Activated CD8-positive, alpha-beta T cell treated with anti-CD3 and anti-CD28 coated beads for 36 hours (primary cell): ENCODE results near the gene CEP83. TPM values are rescaled to one million over a fixed set of nuclear protein-coding genes. Genes with fewer than 3 reads are reported as not detected.

Experiments
- ATAC-seq: fragments of 200-7000 bp; cut with Tn5 transposase; one replicate; pipeline ENCODE4 v1.10.0; 2021; ENCODE audit warnings: mild to moderate bottlenecking, moderate library complexity
- CTCF ChIA-PET: fragments of 350-600 bp; sonication (Branson Sonifier 250); formaldehyde crosslinking; loops from one replicate; lab custom pipeline; 2021; ENCODE audit warnings: antibody characterized with exemption; lab: Charles Lee
- POLR2A ChIA-PET: fragments of 350-600 bp; sonication (Branson Sonifier 250); formaldehyde crosslinking; loops from one replicate; lab custom pipeline; 2021; ENCODE audit warnings: antibody characterized with exemption; lab: Charles Lee
- DNase-seq: peaks from one replicate; pipeline ENCODE4 v3.0.0-alpha.2; 2020
- H3K27ac Mint-ChIP-seq: one replicate; pipeline ENCODE4 v1.8.0; 2021; ENCODE audit warnings: mild to moderate bottlenecking, mixed read lengths
- H3K27me3 Mint-ChIP-seq: one replicate; pipeline ENCODE4 v1.8.0; 2021; ENCODE audit warnings: mixed read lengths
- H3K36me3 Mint-ChIP-seq: one replicate; pipeline ENCODE4 v1.8.0; 2021; ENCODE audit warnings: low read depth, mixed read lengths
- H3K4me1 Mint-ChIP-seq: one replicate; pipeline ENCODE4 v1.8.0; 2021; ENCODE audit warnings: low read depth, mixed read lengths
- H3K4me3 Mint-ChIP-seq: one replicate; pipeline ENCODE4 v1.8.0; 2021; ENCODE audit warnings: mild to moderate bottlenecking, moderate library complexity, mixed read lengths
- H3K9me3 Mint-ChIP-seq: one replicate; pipeline ENCODE4 v1.8.0; 2021; ENCODE audit warnings: mixed read lengths
- intact Hi-C: fragments of 100-400 bp; cut with micrococcal nuclease; formaldehyde crosslinking; loops from one replicate; pipeline ENCODE4 v1.10.0; 2022
- total RNA-seq, 2 experiments: library from RNA; stranded (reverse); gene quantifications; one replicate each; pipeline ENCODE4 v1.2.3, GENCODE V29; 2021
- TF ChIP-seq, protein P1 (sequence below): fragments of 200-600 bp; IDR thresholded peaks from one replicate; pipeline ENCODE4 v1.8.0; 2022; ENCODE audit warnings: antibody characterized with exemption, mild to moderate bottlenecking

CEP83 gene
- total RNA-seq, 2 experiments from 2014 or later, result 23.5 to 26.5 TPM

DNA sequence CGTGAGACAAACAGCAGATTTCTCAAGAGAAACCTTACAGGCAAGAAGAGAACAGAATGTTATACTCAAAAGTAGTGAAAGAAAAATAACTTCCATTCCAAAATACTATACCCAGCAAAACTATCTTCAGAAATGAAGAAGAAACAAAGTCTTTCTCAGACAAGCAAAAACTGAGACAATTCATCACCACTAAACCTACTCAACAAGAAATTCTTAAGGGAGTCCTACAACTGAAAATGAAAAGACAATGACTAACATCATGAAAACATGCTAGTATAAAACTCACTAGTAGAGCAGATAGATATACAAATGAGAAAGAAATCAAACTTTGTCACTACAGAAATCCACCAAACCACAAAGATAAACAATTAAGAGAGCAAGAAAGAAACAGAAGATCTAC, 106.5 kb downstream of the CEP83 start:
- H3K9me3 Mint-ChIP-seq, result peaks cover 62% of the 10 kb centered on the region
- H3K27ac Mint-ChIP-seq, result no peak overlapping the region
- intact Hi-C loops, result no loop called here
- H3K36me3 Mint-ChIP-seq, result peaks cover 88% of the 10 kb centered on the region
- no peak overlapping the region for H3K4me3 Mint-ChIP-seq
- ChIA-PET CTCF (no interaction called here), POLR2A (no interaction called here)
- H3K27me3 Mint-ChIP-seq, result no peaks in the 10 kb centered on the region
- ATAC-seq (no peak), DNase-seq (no peak)
- TF ChIP-seq, protein P1, sequence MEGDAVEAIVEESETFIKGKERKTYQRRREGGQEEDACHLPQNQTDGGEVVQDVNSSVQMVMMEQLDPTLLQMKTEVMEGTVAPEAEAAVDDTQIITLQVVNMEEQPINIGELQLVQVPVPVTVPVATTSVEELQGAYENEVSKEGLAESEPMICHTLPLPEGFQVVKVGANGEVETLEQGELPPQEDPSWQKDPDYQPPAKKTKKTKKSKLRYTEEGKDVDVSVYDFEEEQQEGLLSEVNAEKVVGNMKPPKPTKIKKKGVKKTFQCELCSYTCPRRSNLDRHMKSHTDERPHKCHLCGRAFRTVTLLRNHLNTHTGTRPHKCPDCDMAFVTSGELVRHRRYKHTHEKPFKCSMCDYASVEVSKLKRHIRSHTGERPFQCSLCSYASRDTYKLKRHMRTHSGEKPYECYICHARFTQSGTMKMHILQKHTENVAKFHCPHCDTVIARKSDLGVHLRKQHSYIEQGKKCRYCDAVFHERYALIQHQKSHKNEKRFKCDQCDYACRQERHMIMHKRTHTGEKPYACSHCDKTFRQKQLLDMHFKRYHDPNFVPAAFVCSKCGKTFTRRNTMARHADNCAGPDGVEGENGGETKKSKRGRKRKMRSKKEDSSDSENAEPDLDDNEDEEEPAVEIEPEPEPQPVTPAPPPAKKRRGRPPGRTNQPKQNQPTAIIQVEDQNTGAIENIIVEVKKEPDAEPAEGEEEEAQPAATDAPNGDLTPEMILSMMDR, result no peak
- H3K4me1 Mint-ChIP-seq, result no peaks in the 10 kb centered on the region

GRCh38 chr12:94340573-94340972, 119.1 kb downstream of the CEP83 start:
- no peak overlapping the region for H3K27ac Mint-ChIP-seq

GRCh38 chr12:94338006-94338794, 121.5 kb downstream of the CEP83 start:
- H3K27ac Mint-ChIP-seq, result no peak overlapping the region
- DNase-seq (no peak), ATAC-seq (no peak)
- ChIA-PET CTCF (no interaction called here), POLR2A (no interaction called here)
- TF ChIP-seq, protein P1, result no peak
- H3K4me3 Mint-ChIP-seq, result no peak overlapping the region
- H3K36me3 Mint-ChIP-seq, result peaks cover 26% of the 10 kb centered on the region
- intact Hi-C loops, result no loop called here
- no peaks in the 10 kb centered on the region for H3K27me3 Mint-ChIP-seq
- H3K4me1 Mint-ChIP-seq, result no peaks in the 10 kb centered on the region
- H3K9me3 Mint-ChIP-seq, result no peaks in the 10 kb centered on the region

More at GRCh38 chr12:94340573-94340972, 119.1 kb downstream of the CEP83 start:
- Mint-ChIP-seq H3K36me3 (peaks cover 31% of the 10 kb centered on the region), H3K9me3 (peaks cover 1% of the 10 kb centered on the region), H3K4me3 (no peak overlapping the region), H3K27me3 (no peaks in the 10 kb centered on the region), H3K4me1 (no peaks in the 10 kb centered on the region)
- ChIA-PET CTCF (no interaction called here), POLR2A (no interaction called here)
- ATAC-seq, result no peak
- intact Hi-C loops, result no loop called here
- TF ChIP-seq, protein P1, result no peak
- DNase-seq, result no peak

DNA sequence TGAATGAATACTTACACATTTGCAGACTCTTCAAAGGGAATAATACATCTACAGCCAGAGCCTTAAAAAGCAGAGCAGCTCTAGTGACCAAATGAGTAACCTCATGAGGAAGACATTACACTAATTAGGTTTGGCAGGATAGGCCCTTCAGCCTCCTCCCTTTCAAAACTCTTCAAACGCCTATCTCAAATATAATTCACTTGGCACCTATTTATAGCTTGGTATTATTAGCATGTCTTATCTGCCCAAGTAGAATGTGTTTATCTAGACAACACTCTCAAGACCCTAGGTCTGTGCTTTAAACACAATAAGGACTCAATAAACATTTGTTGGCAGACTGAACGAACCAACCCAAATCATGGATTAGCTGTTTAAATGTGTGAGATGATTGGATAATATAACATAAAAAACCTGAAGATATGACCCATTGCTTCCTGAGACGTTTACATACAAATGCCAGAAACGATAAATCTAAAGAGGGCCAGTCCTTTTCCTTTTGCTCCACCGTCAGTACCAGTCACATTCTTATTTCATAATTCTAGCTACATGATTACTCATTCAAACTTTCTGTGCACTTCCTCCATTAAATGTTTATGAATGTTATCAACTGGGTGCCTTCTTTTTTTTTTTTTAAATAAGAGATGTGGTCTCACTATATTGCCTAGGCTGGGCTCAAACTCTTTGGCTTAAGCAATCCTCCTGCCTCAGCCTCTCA, 123.3 kb downstream of the CEP83 start:
- no peak overlapping the region for H3K4me3 Mint-ChIP-seq
- ATAC-seq (no peak), DNase-seq (no peak)
- POLR2A ChIA-PET, result interaction anchor here (0.8 kb wide), 1 partner anchor 440 kb away, joined by 3 read pairs; no protein-coding TSS in a partner anchor
- no peaks in the 10 kb centered on the region for H3K9me3 Mint-ChIP-seq
- peaks cover 27% of the 10 kb centered on the region for H3K36me3 Mint-ChIP-seq
- H3K4me1 Mint-ChIP-seq, result no peaks in the 10 kb centered on the region
- CTCF ChIA-PET, result no interaction called here
- H3K27me3 Mint-ChIP-seq, result no peaks in the 10 kb centered on the region
- no peak overlapping the region for H3K27ac Mint-ChIP-seq
- intact Hi-C loops, result no loop called here
- TF ChIP-seq, protein P1, result no peak

- H3K36me3 Mint-ChIP-seq, result peaks cover 38% of the 10 kb centered on the region
- H3K27ac Mint-ChIP-seq, result no peak overlapping the region
- H3K4me1 Mint-ChIP-seq, result no peaks in the 10 kb centered on the region
- no peaks in the 10 kb centered on the region for H3K27me3 Mint-ChIP-seq
- no peak for DNase-seq
- TF ChIP-seq, protein P1, result no peak
- no peak overlapping the region for H3K4me3 Mint-ChIP-seq
- ChIA-PET CTCF (no interaction called here), POLR2A (no interaction called here)
- intact Hi-C loops, result no loop called here
- ATAC-seq, result no peak
- H3K9me3 Mint-ChIP-seq, result no peaks in the 10 kb centered on the region
These were observed 126.3 kb downstream of the CEP83 start for GRCh38 chr12:94333396-94333795.
